SH-SY5Y (cell line): Measurements from ENCODE around the gene GMDS.

ENCODE experiments used
- GATA2 ChIP-seq: IDR thresholded peaks from 2 replicates; pipeline ENCODE4 v1.6.1; 2011; ENCODE audit warnings: mild to moderate bottlenecking, low read depth, low read length
- GATA3 ChIP-seq: IDR thresholded peaks from 2 replicates; pipeline ENCODE4 v1.6.1; 2011; ENCODE audit warnings: low read depth, mild to moderate bottlenecking, low read length, moderate library complexity

GMDS gene

DNA sequence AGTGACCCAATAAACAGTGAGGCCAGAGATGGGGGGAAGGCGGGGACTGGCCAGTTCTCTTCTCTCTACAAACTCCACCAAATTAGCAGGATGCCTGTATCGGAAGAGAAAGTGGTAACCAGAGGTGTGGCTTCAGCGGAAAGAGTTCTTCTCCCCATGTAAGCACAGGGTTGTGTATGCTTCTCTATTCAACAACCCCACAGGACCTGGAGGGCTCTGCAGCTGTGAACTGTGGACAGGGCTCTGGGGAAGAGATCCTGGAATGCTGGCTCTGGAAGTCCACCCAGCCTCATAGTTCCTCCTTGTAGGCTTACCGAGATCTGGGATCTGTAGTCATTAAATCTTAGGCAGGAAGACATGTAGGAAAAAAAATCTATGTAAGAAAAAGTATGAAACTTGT is 449.5 kb downstream of the GMDS start:
- TF ChIP-seq GATA2, result no peak
- TF ChIP-seq GATA3, result no peak

DNA sequence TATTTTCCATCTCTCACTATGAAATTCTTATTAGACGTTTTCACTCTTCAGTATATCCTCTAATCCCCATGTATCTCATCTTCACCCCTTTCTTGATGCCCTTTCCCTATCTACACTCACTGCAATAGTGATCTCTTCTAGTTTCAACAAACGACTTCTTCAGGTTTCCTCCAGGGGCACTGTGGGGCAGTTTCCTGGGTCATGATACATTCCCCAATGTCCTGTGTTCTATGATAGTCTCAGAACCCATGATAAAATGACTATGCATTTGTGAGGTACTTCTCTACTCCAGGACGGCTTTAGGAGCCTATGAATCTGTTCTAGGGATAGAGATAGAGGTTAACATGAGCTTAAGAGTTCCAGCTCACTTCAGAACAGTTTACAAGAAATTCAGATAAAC is 452.4 kb downstream of the GMDS start:
- TF ChIP-seq GATA2 (no peak), GATA3 (no peak)

DNA sequence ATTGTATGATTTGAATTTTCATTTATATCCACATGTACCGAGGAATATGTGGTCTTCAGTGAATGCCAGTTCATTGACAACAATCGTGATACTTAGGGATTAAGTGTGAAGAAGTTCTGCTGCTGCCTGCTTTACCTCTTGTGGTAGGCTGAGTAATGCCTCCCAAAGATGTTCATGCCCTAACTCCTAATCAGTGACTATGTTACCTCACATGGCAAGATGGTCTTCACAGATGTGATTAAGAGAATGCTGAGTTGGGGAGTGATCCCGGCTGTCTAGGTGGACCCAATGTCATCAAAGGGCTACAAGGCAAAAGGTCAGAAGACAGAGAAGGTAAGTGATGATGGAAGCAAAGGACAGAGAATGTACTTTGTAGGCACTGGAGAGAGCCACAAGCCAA is 454.7 kb downstream of the GMDS start:
- TF ChIP-seq GATA2 (no peak), GATA3 (no peak)

DNA sequence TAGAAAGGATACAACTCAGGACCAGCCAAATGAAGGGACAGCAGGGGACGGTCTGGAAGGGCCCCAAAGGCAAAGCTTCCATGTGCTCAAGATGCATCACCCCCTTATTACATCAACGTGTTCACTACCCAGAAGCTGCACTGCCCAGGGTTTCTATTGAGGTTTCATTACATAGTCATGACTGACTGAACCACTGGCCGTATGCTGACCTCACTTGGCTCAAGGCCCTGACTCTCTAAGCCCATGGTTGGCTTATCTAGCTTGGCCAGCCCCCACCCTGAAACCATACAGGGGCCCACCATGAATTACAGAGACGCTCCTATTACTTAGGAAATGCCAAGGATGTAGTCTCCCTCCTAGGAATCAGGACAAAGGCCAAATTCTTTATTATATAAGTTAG is 456.3 kb downstream of the GMDS start:
- TF ChIP-seq GATA2 (no peak), GATA3 (no peak)

DNA sequence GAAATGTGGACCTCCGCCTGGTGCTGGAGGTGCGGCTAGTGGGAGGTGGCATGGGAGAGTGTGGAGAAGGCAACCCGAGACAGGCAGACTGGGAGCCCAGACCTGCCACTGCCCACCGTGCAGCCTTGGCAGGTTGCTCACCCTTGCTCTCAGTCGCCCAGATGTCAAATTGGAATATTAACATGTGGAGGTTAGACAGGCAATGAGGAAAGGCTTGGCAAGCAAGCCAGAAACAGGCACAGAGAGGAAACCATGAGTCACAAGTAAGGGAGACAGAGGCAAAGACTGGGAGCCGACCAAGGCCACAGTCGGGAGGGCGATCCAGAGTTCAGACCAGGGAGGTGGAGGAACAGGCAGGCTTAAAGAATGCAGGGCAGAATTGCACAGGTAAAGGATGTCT is 457.5 kb downstream of the GMDS start:
- no peak for TF ChIP-seq GATA2
- TF ChIP-seq GATA3, result no peak

DNA sequence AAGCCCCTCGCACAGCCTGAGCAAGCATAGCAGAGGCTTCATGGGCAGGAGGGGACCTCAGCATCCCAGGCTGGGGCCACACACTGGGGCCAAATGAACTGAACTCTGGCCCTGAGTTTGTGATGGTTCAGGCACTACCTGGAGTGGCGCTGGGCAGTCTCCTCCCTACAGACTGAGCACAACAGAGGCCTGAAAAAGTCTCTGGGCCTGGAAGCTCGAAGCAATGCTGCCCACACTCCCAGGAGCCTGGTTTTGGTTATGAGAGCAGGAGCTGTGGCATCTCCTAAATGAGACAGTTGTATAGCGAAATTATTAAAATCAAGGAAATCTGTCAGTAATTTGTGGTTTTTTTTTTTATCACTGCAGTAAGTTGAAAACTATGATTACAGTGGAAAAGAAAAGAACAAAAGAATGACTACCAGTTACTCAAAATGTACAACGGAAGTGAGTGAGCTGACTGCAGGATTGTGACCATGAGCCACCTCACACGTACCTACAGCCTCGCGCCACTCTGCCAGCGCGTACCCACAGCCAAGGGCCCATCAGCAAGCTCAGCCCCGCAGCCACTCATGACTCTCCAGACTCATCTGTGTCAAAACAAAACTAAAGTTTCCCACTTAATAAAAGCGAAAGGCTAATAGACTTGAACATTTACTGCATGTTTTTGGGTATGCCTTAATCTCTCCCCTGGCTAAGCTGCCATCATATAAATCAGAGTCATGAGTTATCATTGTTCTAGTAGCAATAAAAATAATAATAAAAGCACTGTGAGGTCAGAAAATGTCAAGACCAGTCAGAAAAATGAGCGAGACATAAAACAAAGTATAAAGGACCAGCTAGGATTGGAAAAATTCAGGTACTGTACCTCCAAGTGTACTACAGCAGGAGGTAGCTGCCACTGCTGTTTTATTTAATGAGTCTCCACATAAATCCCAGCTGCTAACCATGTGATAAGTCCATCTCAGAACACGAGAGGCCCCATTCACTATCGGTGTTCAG is 458.7 kb downstream of the GMDS start:
- TF ChIP-seq GATA3 (no peak), GATA2 (no peak)

DNA sequence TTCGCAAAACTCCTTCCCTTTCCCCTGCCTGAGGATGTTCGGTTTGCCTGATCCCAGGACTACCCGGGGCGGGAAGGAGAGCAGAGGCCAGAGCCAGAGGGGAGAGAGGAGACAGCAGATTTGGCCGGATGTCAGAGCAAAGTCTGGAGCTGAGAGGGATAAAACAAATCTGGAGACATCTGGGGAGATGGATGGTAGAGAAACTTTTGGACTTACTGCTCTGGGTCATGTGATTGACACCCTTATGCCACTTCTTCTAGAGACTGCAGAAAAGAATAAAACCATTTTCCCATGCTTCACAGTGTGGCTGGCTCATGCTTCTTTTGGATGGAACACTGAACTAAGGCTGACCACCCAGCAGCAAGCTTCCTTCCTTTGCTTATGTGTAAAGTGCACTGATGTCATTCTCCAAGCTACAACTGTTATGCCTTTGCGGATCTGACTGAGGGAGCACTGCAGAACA is 461.0 kb downstream of the GMDS start:
- TF ChIP-seq GATA3 (no peak), GATA2 (no peak)

DNA sequence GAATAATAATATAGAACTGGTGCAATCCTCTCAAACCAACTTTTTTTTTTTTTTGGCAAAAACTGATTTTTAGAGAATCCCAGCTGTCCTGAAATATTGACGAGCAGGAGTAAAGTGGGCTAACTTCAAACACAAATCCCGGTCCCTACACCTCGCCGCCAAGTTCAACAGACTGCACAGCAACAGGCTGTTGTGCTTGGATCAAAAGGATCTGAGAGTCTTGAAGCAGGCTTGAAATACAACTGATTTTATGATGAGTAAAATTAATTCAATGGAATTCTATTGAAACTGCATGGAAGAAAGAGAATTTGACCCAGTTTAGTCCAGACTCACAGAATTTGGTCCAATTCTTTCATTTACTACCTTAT is 463.6 kb downstream of the GMDS start:
- TF ChIP-seq GATA3, result no peak
- no peak for TF ChIP-seq GATA2

DNA sequence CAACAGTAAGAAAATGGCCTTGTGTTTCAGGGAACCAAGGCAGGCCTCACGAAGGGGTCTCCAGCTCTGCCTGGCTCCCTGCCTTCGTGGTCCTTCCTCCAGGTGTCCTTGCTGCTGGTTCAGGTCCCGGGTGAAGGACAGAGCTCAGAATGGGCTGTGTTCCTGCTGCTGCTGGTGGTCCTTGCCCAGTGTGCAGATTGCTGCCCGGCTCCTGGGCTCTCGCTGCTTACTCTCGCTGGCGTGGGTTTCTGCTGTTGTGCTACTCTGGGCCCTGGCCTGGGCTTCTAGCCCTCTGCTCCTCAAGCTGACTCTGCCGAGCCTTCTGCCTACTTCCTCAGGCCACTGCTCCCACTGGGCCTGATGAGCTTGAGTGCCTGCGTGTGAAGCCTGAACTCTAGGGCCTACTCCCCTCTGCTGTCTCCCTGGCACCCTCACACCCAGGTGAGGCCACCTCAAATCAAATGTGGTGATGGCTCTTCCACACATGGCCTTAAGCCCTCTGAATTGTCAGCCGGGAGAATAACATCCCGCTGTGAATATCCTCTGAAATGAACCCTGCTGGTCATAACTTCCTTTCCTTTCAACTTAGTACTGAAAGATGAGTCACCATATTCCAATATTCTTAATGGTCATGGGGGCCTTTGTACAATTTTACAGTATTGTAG is 464.1 kb downstream of the GMDS start:
- TF ChIP-seq GATA2 (no peak), GATA3 (no peak)

DNA sequence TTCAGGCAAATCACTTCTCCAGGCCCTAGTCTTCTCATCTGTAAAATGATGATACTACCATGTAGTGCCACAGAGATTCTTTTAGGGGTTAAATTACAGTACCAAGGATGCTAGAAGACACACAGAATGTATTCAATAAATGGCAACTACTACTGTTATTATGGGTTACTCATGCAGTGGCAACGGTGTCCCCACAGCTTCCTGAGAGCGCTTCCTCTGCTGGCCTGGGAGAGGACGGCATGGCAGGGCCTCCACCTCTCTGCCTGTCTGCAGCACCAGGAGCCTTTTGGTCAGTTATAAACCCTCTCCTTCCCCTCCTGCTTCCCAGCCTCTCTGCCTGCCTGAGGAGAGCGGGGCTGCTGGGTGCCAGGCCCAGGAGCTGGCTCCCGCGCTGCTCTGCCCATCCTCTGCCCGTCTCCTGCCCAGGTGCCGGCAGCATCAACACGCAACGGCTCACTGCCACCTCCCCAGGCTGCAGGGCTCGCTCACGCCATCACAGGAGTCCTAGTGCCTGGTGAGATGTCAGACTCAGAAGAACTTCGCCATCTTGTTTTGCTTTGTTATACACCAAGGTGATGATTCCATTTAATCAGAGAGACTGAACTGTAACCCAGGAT is 465.0 kb downstream of the GMDS start:
- TF ChIP-seq GATA3, result no peak
- TF ChIP-seq GATA2, result no peak

DNA sequence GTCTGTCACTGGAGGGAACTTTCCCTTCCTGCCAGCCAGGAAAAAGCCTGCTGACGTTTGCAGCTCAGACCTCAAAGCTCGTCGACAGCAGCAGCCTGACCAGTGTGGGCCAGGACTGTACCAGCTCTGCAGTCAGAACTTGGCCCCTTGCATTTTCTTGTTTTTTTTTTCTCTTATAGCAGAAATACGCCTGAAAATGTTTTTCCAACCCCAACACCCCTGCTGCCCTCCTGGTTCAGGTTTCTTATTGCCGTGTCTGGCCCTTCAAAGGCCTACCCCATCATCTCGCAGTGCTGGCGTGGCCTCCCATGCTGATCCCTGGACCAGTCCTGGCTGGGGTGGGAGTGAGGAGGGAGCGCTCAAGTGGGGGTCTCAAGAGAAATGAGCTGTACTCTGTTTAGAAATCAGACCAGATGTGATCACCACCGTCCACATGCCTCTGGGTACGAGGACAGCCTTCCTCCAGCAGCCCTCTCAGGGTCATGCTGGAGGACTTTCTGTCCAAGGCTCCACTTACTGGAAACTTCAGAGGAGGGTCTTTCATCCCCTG is 466.6 kb downstream of the GMDS start:
- no peak for TF ChIP-seq GATA3

DNA sequence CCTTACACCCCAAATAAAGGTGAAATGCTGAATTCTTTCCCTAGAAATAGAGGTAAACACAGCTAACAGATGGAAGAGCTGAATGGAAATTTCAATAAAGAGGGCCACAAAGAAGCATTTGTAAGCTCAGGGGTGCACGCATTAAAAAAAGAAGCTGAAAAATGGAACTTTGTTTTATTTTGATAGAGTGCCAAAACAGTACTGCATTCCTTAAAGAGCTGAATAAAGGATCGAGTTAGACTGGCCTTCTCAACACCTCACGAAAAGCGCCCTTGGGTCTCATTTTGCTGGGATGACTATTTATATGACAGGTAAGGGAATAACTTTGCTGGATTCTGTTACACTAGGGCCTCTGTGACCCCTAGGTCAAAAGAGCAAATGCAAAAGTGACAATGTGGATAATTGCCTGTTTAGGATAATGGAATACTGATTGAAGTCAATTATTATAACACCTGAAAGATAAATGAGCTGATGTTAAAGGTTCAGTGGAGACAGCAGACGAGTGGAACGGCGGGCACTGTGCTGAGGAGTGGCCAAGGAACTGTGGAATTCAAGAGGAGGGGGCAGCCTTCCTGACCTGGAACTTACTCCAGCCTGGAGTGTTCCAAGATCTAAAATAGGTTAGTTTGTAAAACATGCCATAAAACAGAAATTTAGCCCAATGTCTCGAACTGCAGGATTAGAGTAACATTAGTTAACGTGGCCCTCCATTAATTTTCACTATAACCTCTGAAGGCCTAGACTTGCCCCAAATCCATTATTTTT is 467.3 kb downstream of the GMDS start:
- TF ChIP-seq GATA3, result no peak
- TF ChIP-seq GATA2, result no peak

DNA sequence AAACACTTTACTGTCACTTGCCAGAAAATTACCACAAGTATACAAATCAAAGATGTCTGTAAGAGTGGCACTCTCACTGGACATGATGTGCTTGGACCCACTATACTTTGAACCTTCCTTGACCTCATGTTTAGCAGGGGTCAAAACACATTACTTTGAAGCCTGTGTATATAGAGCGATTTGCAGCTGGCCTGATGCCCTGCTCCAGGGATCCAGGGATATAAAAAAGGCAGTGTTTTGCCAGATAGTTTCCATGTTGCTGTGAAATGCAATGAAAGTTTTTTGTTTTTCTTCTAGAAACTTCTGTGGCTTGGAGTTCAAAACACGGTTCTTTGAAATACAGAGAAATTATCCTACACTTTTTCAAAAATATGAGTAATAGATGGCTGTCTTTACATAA is 470.0 kb downstream of the GMDS start:
- TF ChIP-seq GATA2 (no peak), GATA3 (no peak)

DNA sequence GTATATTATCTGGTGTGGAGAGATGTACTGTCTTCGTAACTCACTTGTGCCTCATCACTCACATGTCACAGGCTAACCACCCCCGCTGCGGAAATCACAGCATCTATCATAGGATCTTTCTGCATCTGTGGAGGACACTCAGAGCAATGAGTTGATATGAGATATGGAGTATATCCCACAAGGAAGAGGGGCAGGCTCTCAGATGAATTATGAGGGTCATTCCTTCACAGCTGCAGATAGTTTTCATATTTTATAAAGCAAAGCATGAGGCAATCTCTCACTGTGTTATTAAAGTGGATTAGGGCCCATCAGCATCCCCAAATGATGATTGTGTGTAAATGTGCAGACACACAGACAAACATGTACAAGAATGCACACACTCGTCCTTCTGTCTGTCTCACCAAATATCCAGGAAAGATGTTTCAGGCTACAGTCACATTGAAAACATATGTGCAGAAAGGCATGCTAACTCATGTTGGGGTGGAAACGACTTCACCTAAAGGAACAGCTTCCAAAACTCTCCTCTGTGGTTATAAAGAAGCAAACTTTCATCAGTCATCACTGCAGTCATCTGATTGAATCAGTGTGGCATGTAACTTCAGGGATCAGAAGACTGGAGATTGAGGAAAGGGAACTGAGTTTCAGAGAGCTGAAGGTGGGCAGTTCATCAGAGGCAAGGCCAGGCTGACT is 471.0 kb downstream of the GMDS start:
- TF ChIP-seq GATA3 (no peak), GATA2 (no peak)
